Measurements from ENCODE around the gene LLGL2. TPM values are rescaled to one million over a fixed set of nuclear protein-coding genes. Genes with fewer than 3 reads are reported as not detected.
"Not testable (repeated sequence)": the region's sequence is repeated elsewhere in the genome, so short reads cannot be mapped to it uniquely, and the experiment has no call there.

The LLGL2 gene, protein sequence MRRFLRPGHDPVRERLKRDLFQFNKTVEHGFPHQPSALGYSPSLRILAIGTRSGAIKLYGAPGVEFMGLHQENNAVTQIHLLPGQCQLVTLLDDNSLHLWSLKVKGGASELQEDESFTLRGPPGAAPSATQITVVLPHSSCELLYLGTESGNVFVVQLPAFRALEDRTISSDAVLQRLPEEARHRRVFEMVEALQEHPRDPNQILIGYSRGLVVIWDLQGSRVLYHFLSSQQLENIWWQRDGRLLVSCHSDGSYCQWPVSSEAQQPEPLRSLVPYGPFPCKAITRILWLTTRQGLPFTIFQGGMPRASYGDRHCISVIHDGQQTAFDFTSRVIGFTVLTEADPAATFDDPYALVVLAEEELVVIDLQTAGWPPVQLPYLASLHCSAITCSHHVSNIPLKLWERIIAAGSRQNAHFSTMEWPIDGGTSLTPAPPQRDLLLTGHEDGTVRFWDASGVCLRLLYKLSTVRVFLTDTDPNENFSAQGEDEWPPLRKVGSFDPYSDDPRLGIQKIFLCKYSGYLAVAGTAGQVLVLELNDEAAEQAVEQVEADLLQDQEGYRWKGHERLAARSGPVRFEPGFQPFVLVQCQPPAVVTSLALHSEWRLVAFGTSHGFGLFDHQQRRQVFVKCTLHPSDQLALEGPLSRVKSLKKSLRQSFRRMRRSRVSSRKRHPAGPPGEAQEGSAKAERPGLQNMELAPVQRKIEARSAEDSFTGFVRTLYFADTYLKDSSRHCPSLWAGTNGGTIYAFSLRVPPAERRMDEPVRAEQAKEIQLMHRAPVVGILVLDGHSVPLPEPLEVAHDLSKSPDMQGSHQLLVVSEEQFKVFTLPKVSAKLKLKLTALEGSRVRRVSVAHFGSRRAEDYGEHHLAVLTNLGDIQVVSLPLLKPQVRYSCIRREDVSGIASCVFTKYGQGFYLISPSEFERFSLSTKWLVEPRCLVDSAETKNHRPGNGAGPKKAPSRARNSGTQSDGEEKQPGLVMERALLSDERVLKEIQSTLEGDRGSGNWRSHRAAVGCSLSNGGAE
- 6.4 TPM for polyA plus RNA-seq (ENCODE audit: insufficient read length)

- no peak for DNase-seq (ENCODE audit: low read depth)
Measured at GRCh38 chr17:75524970-75525805, at the start of gene LLGL2. LLGL2 (plus strand) TSS chr17:75525697; CDS start chr17:75543427, 17,730 bp downstream.

GRCh38 chr17:75475851-75476250 lies 49.6 kb upstream of the LLGL2 start:
- DNase-seq (ENCODE audit: low read depth), result no peak

- no peak for DNase-seq (ENCODE audit: low read depth)
Measured at GRCh38 chr17:75476271-75476671, 49.2 kb upstream of the LLGL2 start.

DNA sequence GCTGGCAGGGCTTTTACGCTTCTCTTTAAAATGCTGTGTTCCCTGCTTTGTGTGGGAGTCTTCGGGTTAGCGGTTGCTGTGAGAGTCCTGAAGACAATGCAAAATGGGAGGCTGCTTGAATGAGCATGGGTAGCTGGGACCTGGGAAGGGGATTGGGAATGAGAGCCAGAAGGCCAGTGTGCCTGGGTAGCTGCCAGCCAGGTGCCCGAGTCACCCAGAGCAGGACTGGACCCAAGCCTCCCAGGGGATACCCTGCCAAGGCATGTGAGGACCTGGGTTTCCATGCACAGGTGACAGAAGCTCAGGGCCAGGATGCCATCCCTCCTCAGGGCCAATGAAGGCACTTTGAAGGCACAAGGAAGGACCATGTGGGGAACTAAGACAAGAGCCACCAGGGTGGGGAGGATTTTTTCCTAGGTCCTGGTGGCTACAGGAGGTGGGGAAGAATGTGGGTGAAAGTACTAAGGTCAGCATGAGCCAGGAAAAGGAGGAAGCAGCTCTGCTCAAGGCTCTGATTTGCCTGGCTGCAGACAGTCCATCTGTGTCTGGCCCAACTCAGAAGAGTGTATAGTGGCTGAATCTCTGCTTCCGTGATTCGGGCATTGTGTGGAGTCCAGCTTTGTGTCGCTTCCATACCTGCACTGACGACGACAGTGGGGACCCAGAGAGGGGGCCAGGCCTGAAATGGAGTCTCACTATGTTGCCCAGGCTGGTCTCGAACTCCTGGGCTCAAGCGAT lies 48.6 kb upstream of the LLGL2 start:
- no peak for DNase-seq (ENCODE audit: low read depth)

- DNase-seq (ENCODE audit: low read depth), result not testable (repeated sequence)
Measured at GRCh38 chr17:75477490-75477862, 48.0 kb upstream of the LLGL2 start.

GRCh38 chr17:75478508-75478907 lies 47.0 kb upstream of the LLGL2 start:
- no peak for DNase-seq (ENCODE audit: low read depth)

DNA sequence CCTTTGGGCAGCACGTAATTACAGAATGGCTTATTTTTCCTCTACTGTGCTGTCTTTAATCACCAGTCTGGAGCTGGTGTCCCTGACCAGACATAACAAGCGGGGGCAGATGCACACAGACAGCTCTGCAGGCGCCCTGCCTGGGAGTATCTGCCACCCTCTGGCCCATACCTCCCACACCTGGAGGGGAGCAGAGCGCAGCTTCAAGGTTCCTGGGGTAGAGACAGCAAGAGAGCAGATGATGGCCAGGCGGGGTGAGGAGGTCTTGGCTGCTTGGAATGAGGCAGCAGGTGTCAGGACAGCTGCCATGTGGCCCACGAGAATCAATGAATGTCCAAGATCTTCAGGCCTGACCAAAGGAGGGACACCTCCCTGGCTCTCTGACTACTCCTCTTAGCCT lies 45.2 kb upstream of the LLGL2 start:
- no peak for DNase-seq (ENCODE audit: low read depth)

GRCh38 chr17:75481194-75482068 lies 44.1 kb upstream of the LLGL2 start:
- DNase-seq (ENCODE audit: low read depth), result no peak

DNA sequence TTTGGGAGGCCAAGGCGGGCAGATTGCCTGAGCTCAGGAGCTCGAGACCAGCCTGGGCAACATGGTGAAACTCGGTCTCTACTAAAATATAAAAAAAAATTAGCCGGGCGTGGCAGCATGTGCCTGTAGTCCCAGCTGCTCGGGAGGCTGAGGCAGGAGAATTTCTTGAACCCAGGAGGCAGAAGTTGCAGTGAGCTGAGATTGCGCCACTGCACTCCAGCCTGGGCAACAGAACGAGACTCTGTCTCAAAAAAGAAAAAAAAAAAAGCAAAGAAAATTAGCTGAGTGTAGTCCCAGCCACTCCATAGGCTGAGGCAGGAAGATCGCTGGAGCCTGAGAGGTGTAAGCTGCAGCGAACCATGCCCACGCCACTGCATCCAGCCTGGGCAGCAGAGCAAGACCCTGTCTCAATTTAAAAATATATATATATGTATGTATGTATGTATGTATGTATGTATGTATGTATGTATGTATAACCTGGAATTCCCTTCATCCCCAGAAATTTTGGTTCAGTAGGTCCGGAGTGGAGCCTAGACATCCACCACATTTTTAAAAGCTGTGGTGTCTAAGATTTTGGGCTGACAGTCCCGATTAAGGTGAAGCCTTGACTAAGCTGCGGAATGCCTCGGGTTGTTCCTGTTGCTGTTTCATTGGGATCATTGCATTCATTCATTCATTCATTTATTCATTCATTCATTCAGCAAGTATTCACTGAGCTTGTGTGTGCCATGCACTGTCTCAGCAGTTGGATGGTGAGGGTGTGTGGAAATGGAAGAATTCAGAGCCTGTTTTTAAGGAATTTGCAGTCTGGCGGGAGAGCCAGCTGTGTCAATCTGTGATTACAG lies 43.2 kb upstream of the LLGL2 start:
- no peak for DNase-seq (ENCODE audit: low read depth)

GRCh38 chr17:75485688-75486087 lies 39.8 kb upstream of the LLGL2 start:
- DNase-seq (ENCODE audit: low read depth), result no peak

- DNase-seq (ENCODE audit: low read depth), result no peak
Measured at GRCh38 chr17:75486151-75486550, 39.3 kb upstream of the LLGL2 start.

DNA sequence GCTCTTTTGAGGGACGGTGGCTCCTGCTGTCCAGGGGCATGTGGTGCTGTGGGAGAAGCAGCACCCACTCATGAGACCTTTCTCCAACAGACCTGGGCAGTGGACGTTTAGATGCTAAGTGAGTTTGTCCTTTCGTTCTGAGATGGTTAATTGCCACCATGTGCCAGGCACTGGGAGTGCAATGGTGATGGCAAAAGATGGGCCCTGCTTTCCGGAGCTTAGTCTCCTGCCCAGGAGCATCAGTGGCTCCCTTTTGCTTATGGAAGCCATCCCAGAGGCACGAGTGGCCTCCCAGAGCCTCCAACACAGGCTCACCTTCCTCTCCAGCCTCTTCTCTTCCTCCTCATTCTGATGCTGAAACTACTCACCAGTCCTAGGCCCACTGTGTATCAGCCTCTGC lies 38.5 kb upstream of the LLGL2 start:
- DNase-seq (ENCODE audit: low read depth), result no peak

DNA sequence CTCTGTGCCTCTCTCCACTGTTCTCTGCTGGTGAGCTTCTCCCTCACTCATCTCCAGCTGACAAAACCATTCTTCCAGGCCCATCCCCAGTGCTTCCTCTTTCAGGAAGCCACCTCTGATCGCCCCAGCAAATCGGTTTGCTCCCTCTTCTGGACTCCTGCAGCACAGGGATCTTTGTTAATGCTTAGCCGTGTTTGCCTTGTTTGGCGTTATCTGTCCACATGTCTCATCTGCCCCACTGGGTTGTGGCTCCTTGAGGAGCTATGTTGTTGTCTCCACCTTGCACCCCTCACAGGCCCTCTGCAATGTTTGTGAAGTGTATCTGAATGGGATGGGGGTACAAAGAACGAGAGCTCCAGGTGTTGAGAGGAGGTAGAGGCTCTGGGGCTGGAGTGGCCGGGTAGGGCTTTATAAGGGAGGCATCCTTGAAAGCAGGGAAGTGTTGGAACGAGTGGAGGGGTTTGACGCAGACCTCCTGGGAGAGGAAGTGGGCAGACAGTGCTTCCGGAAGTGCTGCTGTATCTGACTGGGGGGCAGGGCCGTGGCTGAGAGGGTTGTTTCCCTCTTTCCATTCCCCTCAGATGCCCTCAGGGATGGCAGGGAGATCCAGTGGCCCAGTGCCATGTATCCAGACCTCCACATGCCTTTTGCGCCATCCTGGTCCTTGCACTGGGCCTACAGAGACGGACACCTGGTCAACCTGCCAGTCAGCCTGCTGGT lies 38.0 kb upstream of the LLGL2 start:
- DNase-seq (ENCODE audit: low read depth), result no peak

- no peak for DNase-seq (ENCODE audit: low read depth)
Measured at GRCh38 chr17:75488693-75489510, 36.6 kb upstream of the LLGL2 start.

DNA sequence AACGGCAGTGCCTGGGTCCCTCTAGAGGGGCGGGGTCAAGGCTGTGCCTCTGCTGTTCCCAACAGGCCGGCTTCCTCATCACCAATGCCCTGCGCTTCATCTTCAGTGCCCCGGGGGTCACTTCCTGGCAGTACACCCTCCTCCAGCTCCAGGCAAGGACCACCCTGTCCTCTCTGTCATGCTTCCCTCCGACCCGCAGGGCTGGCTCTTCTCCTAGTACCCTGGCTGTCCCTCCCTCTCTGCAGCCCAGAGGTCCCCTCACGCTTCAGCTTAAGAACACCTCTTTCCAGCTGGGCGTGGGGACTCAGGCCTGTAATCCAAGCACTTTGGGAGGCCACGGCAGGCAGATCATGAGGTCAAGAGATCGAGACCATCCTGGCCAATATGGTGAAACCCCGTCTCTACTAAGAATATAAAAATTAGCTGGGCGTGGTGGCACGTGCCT lies 36.0 kb upstream of the LLGL2 start:
- DNase-seq (ENCODE audit: low read depth), result no peak

- DNase-seq (ENCODE audit: low read depth), result no peak
Measured at GRCh38 chr17:75490173-75490743, 35.2 kb upstream of the LLGL2 start.
